HepG2 (cell line): ENCODE data around the gene SMAD7. TPM values are rescaled to one million over a fixed set of nuclear protein-coding genes. Genes with fewer than 3 reads are reported as not detected.
A peak's percentile ranks its signal among the peaks of the same experiment; 100 is the strongest.

ENCODE experiments used
- ARNT2 ChIP-seq: sonication (generic); formaldehyde crosslinking; IDR thresholded peaks from 2 replicates; pipeline ENCODE4 v1.8.0; 2022; ENCODE audit warnings: mild to moderate bottlenecking, low read depth, missing genetic modification reagents, moderate library complexity
- CBX5 ChIP-seq: sonication (generic); formaldehyde crosslinking; IDR thresholded peaks from 2 replicates; pipeline ENCODE4 v1.4.0; 2020; ENCODE audit warnings: missing genetic modification reagents, borderline replicate concordance
- DR1 ChIP-seq: sonication (generic); formaldehyde crosslinking; IDR thresholded peaks from 2 replicates; pipeline ENCODE4 v1.8.0; 2021; ENCODE audit warnings: mild to moderate bottlenecking, missing genetic modification reagents, inconsistent platforms
- GATA4 ChIP-seq: sonication (generic); IDR thresholded peaks from 2 replicates; pipeline ENCODE4 v1.6.1; 2016; ENCODE audit warnings: antibody characterized with exemption, low read depth, borderline replicate concordance
- GMEB1 ChIP-seq: sonication (generic); formaldehyde crosslinking; IDR thresholded peaks from 2 replicates; pipeline ENCODE4 v1.5.1; 2020; ENCODE audit warnings: missing genetic modification reagents, mild to moderate bottlenecking, borderline replicate concordance
- HMG20B ChIP-seq: conservative IDR thresholded peaks from 2 replicates; pipeline ENCODE4 v1.6.1; 2016; ENCODE audit warnings: missing genetic modification reagents, missing compliant biosample characterization
- HNRNPL ChIP-seq: fragments of 200-400 bp; formaldehyde crosslinking; IDR thresholded peaks from 2 replicates; pipeline ENCODE4 v1.6.1; 2017; ENCODE audit warnings: mild to moderate bottlenecking, low read depth, low read length
- IRF2 ChIP-seq: IDR thresholded peaks from 2 replicates; pipeline ENCODE4 v1.6.1; 2018; ENCODE audit warnings: missing genetic modification reagents, missing compliant biosample characterization
- ISL2 ChIP-seq: sonication (generic); formaldehyde crosslinking; IDR thresholded peaks from 2 replicates; pipeline ENCODE4 v1.5.0; 2020; ENCODE audit warnings: missing genetic modification reagents
- KDM5B ChIP-seq: sonication (generic); formaldehyde crosslinking; IDR thresholded peaks from 2 replicates; pipeline ENCODE4 v1.4.0; 2020; ENCODE audit warnings: missing genetic modification reagents, mild to moderate bottlenecking, borderline replicate concordance
- MAFG ChIP-seq: sonication (generic); formaldehyde crosslinking; IDR thresholded peaks from 2 replicates; pipeline ENCODE4 v1.5.1; 2020; ENCODE audit warnings: mild to moderate bottlenecking, missing genetic modification reagents
- MIER2 ChIP-seq: IDR thresholded peaks from 2 replicates; pipeline ENCODE4 v1.6.1; 2016; ENCODE audit warnings: missing biosample characterization, missing genetic modification reagents
- ONECUT2 ChIP-seq: sonication (generic); formaldehyde crosslinking; IDR thresholded peaks from 2 replicates; pipeline ENCODE4 v1.4.0; 2020; ENCODE audit warnings: missing genetic modification reagents
- PAWR ChIP-seq: sonication (generic); formaldehyde crosslinking; IDR thresholded peaks from 2 replicates; pipeline ENCODE4 v1.4.0; 2020; ENCODE audit warnings: missing genetic modification reagents, mild to moderate bottlenecking, borderline replicate concordance
- PRDM15 ChIP-seq: sonication (generic); formaldehyde crosslinking; IDR thresholded peaks from 2 replicates; pipeline ENCODE4 v1.4.0; 2020; ENCODE audit warnings: missing genetic modification reagents
- SOX5 ChIP-seq: IDR thresholded peaks from 2 replicates; pipeline ENCODE4 v1.6.1; 2016; ENCODE audit warnings: borderline replicate concordance
- SP5 ChIP-seq: IDR thresholded peaks from 2 replicates; pipeline ENCODE4 v1.6.1; 2016; ENCODE audit warnings: low read depth, borderline replicate concordance
- TRIM24 ChIP-seq: sonication (generic); formaldehyde crosslinking; IDR thresholded peaks from 2 replicates; pipeline ENCODE4 v1.8.0; 2022; ENCODE audit warnings: mild to moderate bottlenecking, missing genetic modification reagents
- U2AF1 ChIP-seq: fragments of 200-400 bp; formaldehyde crosslinking; optimal IDR thresholded peaks from 2 replicates; pipeline ENCODE3; 2017; ENCODE audit warnings: mild to moderate bottlenecking, low read depth, low read length
- ZNF598 ChIP-seq: sonication (generic); formaldehyde crosslinking; IDR thresholded peaks from 2 replicates; pipeline ENCODE4 v1.5.1; 2020; ENCODE audit warnings: mild to moderate bottlenecking, missing genetic modification reagents, borderline replicate concordance
- ZNF615 ChIP-seq: sonication (generic); formaldehyde crosslinking; IDR thresholded peaks from 2 replicates; pipeline ENCODE4 v1.5.0; 2020; ENCODE audit warnings: mild to moderate bottlenecking, missing genetic modification reagents, borderline replicate concordance
- ZNF691 ChIP-seq: sonication (generic); formaldehyde crosslinking; IDR thresholded peaks from 2 replicates; pipeline ENCODE4 v1.4.0; 2020; ENCODE audit warnings: missing genetic modification reagents, low read depth, mild to moderate bottlenecking, borderline replicate concordance
- ZSCAN22 ChIP-seq: sonication (generic); formaldehyde crosslinking; IDR thresholded peaks from 2 replicates; pipeline ENCODE4 v1.4.0; 2020; ENCODE audit warnings: mild to moderate bottlenecking, missing genetic modification reagents
- polyA plus RNA-seq, 8 experiments: library from polyadenylated mRNA; depleted of rRNA in 3 of 8; stranded (reverse) in 7 of 8; unstranded in 1 of 8; fragments of >200 nt; fragmentation: Illumina TruSeq in 4 of 8; extraction: Trizol in 4 of 8; gene quantifications; 2 replicates each; pipeline versions ENCODE4 v1.2.1 to v1.2.3, GENCODE V29; 2011 to 2016; ENCODE audit warnings: low read depth in 4 of 8, missing spikeins in 1 of 8, mixed read lengths in 1 of 8; ENCODE audit not compliant: insufficient read depth in 1 of 8
- total RNA-seq, 5 experiments: library from RNA; depleted of rRNA; stranded (reverse); fragments of >200 nt; fragmentation: Illumina TruSeq; extraction: Trizol; gene quantifications; 2 replicates each; pipeline ENCODE4 v1.2.3, GENCODE V29; 2016; ENCODE audit warnings: low read depth in 1 of 5

The SMAD7 gene
- total and polyA plus RNA-seq, 2 of the 13 experiments (the other 11 are each of a cell fraction or from before 2014, with no cell fraction given): 17.4 to 24.7 TPM

- TF ChIP-seq ARNT2 (no peak), SP5 (CRISPR knock-in tag) (peak; percentile 78), U2AF1 (no peak), TRIM24 (CRISPR knock-in tag) (no peak), IRF2 (CRISPR knock-in tag) (peak; percentile 26; the same call in 1 of the 2 replicates), ZSCAN22 (CRISPR knock-in tag) (no peak), KDM5B (CRISPR knock-in tag) (0 out of 2 replicates have a peak, but pooled peaks have one; percentile 38), MAFG (CRISPR knock-in tag) (no peak), MIER2 (no peak), ONECUT2 (no peak), ISL2 (CRISPR knock-in tag) (peak; percentile 43; the same call in 1 of the 2 replicates), GATA4 (peak; percentile 72; the same call in 1 of the 2 replicates), HNRNPL (no peak), DR1 (CRISPR knock-in tag) (no peak), PRDM15 (CRISPR knock-in tag) (0 out of 2 replicates have a peak, but pooled peaks have one; percentile 54), HMG20B (CRISPR knock-in tag) (no peak; the same call in 1 of the 2 replicates), SOX5 (peak; percentile 50), CBX5 (CRISPR knock-in tag) (0 out of 2 replicates have a peak, but pooled peaks have one; percentile 63), ZNF615 (CRISPR knock-in tag) (no peak), ZNF691 (no peak), PAWR (no peak), ZNF598 (no peak), GMEB1 (CRISPR knock-in tag) (peak; percentile 22; the same call in 1 of the 2 replicates)
These were observed 2.4 kb downstream of the SMAD7 start (continued) for GRCh38 chr18:48948112-48949049.
